ENCODE data around the gene ZSWIM1.

DNA sequence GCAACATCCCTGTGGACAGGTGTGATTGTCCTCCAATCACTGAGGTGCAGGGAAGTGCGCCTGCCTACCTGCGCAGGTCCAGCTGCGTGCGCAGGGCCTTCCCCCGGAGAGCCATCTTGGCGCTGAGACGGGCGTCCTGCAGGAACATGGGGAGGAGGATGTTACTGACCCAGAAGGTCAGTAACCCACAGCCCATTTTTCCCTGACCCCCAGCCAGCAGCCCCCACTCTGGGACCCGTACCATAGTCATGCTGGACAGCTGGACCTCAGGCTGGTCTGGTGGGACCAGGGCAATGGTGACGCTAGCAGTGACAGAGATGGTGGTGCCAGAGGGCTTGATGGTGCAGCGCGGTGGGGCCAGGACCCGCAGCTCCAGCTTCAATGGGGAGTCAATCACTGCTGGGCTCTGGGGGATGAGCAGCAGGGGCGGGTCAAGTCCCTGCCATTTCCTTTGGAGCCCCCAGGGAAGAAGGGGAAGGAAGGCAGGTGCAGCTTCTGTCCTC, 21.2 kb downstream of the ZSWIM1 start:
- no peak for TF ChIP-seq CTCF (IDR thresholded peaks at IDR 0.05)
- no peak for TF ChIP-seq EZH2phosphoT487 (IDR thresholded peaks at IDR 0.05)
- TF ChIP-seq EZH2 (IDR thresholded peaks at IDR 0.05) = no peak
